ENCODE results near the gene ZNF138. TPM values are rescaled to one million over a fixed set of nuclear protein-coding genes. Genes with fewer than 3 reads are reported as not detected.

ZNF138 gene
- total and polyA plus RNA-seq, 10 of the 15 experiments (the other 5 are each of a cell fraction or from before 2014, with no cell fraction given), result 5.9 to 14.9 (median 12.4) TPM

- no peak for DNase-seq (ENCODE audit: low read depth, low spot score)
- H3K9ac ChIP-seq (ENCODE audit: control insufficient read depth, insufficient read depth, low read length), result no peak overlapping the region
- ChIA-PET CTCF (no interaction called here), RAD21 (ENCODE audit: unreplicated experiment) (no interaction called here), SMC1A (ENCODE audit: uncharacterized antibody, unreplicated experiment) (no interaction called here), POLR2A (no interaction called here)
- H3K27ac ChIP-seq (ENCODE audit: control insufficient read depth, insufficient read depth), result no peak overlapping the region
- BruUV-seq (replicated peaks), result no TSS peak
- no peak for FAIRE-seq
- WGBS (ENCODE audit: insufficient coverage, insufficient replicate concordance, low lambda C conversion rate, missing lambda C conversion rate), result 53% methylated on average over 4 of the region's 4 CpGs
- intact Hi-C loops (cut with micrococcal nuclease; ENCODE audit: unreplicated experiment), result no loop called here
- in situ Hi-C loops (cut with MboI), result no loop called here
- no peak for ATAC-seq
- no peak for TF ChIP-seq EGR1 (IDR thresholded peaks at IDR 0.05; ENCODE audit: borderline replicate concordance in 1 of 2, low read depth in 2 of 2, low read length in 2 of 2)
- TF ChIP-seq, protein P1, sequence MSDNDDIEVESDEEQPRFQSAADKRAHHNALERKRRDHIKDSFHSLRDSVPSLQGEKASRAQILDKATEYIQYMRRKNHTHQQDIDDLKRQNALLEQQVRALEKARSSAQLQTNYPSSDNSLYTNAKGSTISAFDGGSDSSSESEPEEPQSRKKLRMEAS (IDR thresholded peaks at IDR 0.05; ENCODE audit: low read depth, low read length), result no peak
- TF ChIP-seq ZNF274 (IDR thresholded peaks at IDR 0.05; ENCODE audit: insufficient read depth, insufficient read length), result no peak
- no peak for TF ChIP-seq BCL11A (IDR thresholded peaks at IDR 0.05; ENCODE audit: low read depth, low read length)
- no peak for TF ChIP-seq NR2C2 (IDR thresholded peaks at IDR 0.05; ENCODE audit: borderline replicate concordance, control insufficient read depth, insufficient read length, low read depth)
- TF ChIP-seq, protein P2, sequence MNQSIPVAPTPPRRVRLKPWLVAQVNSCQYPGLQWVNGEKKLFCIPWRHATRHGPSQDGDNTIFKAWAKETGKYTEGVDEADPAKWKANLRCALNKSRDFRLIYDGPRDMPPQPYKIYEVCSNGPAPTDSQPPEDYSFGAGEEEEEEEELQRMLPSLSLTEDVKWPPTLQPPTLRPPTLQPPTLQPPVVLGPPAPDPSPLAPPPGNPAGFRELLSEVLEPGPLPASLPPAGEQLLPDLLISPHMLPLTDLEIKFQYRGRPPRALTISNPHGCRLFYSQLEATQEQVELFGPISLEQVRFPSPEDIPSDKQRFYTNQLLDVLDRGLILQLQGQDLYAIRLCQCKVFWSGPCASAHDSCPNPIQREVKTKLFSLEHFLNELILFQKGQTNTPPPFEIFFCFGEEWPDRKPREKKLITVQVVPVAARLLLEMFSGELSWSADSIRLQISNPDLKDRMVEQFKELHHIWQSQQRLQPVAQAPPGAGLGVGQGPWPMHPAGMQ (IDR thresholded peaks at IDR 0.05; ENCODE audit: borderline replicate concordance), result no peak
- no peak for TF ChIP-seq TARDBP (IDR thresholded peaks at IDR 0.05; ENCODE audit: borderline replicate concordance)
- no peak for TF ChIP-seq CEBPB (IDR thresholded peaks at IDR 0.05; ENCODE audit: borderline replicate concordance in 1 of 2, low read depth in 2 of 2, low read length in 2 of 2)
- TF ChIP-seq FOS (IDR thresholded peaks at IDR 0.05; ENCODE audit: borderline replicate concordance, extremely low read depth, insufficient read length), result no peak
- no peaks in the 10 kb centered on the region for H3K4me1 ChIP-seq (ENCODE audit: control insufficient read depth, insufficient read depth, low read length)
- H2AFZ ChIP-seq (ENCODE audit: control insufficient read depth, low read depth, low read length), result no peak overlapping the region
- H3K9me3 ChIP-seq (replicated peaks; ENCODE audit: control insufficient read depth, insufficient read depth, low read length), result no peaks in the 10 kb centered on the region; the same call in 2 of the 3 replicates
- no peaks in the 10 kb centered on the region for H3K36me3 ChIP-seq (ENCODE audit: control insufficient read depth in 2 of 2, insufficient read depth in 2 of 2, low read length in 1 of 2)
- no peak overlapping the region for H3K4me2 ChIP-seq (ENCODE audit: control insufficient read depth, insufficient read depth)
- H3K4me3 ChIP-seq, result no peak overlapping the region
- no peaks in the 10 kb centered on the region for H3K27me3 ChIP-seq (replicated peaks in 1 of 2; ENCODE audit: control insufficient read depth in 2 of 2, insufficient read depth in 2 of 2, low read length in 1 of 2)
- no peaks in the 10 kb centered on the region for H4K20me1 ChIP-seq (ENCODE audit: control insufficient read depth, insufficient read depth)
- no peaks in the 10 kb centered on the region for H3K79me2 ChIP-seq (ENCODE audit: control insufficient read depth, insufficient read depth, low read length)
Measured at GRCh38 chr7:64853679-64854078, 59.5 kb downstream of the ZNF138 start.
